Right cardiac atrium (tissue), 5 donors: Measurements from ENCODE around the gene WNT9B. TPM values are rescaled to one million over a fixed set of nuclear protein-coding genes. Genes with fewer than 3 reads are reported as not detected.

Source experiments
- ATAC-seq, 2 donors: fragments of 200-7000 bp; cut with Tn5 transposase; one replicate each; pipeline versions ENCODE4 v1.8.0 to v1.9.1; 2020; ENCODE audit warnings: moderate library complexity in 2 of 2, mild to moderate bottlenecking in 1 of 2
- DNase-seq, 3 donors: peaks; one replicate each; pipeline ENCODE4 v3.0.0-alpha.2; 2020
- H3K27ac ChIP-seq: one replicate; pipeline ENCODE4 v1.5.1; 2013; ENCODE audit warnings: mild to moderate bottlenecking, low read length, control low read depth, moderate library complexity
- H3K27me3 ChIP-seq: one replicate; pipeline ENCODE4 v1.6.1; 2013; ENCODE audit not compliant: control insufficient read depth, insufficient read depth
- H3K4me1 ChIP-seq: one replicate; pipeline ENCODE4 v1.6.1; 2013; ENCODE audit warnings: low read length; ENCODE audit not compliant: control insufficient read depth, insufficient read depth
- H3K4me3 ChIP-seq: one replicate; pipeline ENCODE4 v1.5.1; 2013; ENCODE audit warnings: low read length, control low read depth
- H3K9me3 ChIP-seq: one replicate; pipeline ENCODE4 v1.6.1; 2013; ENCODE audit warnings: low read length; ENCODE audit not compliant: control insufficient read depth
- WGBS: extraction: QIAGEN DNeasy Blood & Tissue Kit; methylation state at CpG from one replicate; pipeline ENCODE4 v1.1.7; 2013; 5-methylcytosine and 5-hydroxymethylcytosine counted together
- intact Hi-C, 4 donors: fragments of 100-400 bp; cut with DNase I; formaldehyde crosslinking; loops; one replicate each; pipeline versions ENCODE4 v1.11.0 to v1.14.0; 2022 to 2023
- polyA plus RNA-seq: library from polyadenylated mRNA; stranded (reverse); fragments of 200-250 nt; gene quantifications from one replicate; pipeline ENCODE4 v1.2.3, GENCODE V29; 2013
- total RNA-seq, 4 donors: library from RNA; stranded (reverse); fragmentation: NEBNext Ultra II Directional; extraction: Animal tissue kit (Norgen Biotek cat#: 25700); gene quantifications; one replicate each; pipeline ENCODE4 v1.2.1, GENCODE V29; 2021
- donor health status: healthy with polysubstance abuse.
- donor health status: DM: no; HTN: yes; CAD: no.
- donor health status: DM: no; HTN: no; CAD: no.
- donor health status: DM: no; HTN: yes; CAD: no; lungs with severe emphysema.
- donor health status: DM: yes; HTN: yes; CAD: no.

Gene WNT9B
- total and polyA plus RNA-seq, 5 donors = 0.61 to 20.7 (median 3.2) TPM

- no peak overlapping the region for H3K4me3 ChIP-seq
- H3K27ac ChIP-seq = no peak overlapping the region
- 65% methylated on average over 5 of the region's 5 CpGs for WGBS
- H3K4me1 ChIP-seq = no peaks in the 10 kb centered on the region
- no peak for ATAC-seq
- H3K27me3 ChIP-seq = no peaks in the 10 kb centered on the region
- intact Hi-C loops = no loop called here
- no peaks in the 10 kb centered on the region for H3K9me3 ChIP-seq
- DNase-seq = no peak
Measured at GRCh38 chr17:46859996-46860395, 8.6 kb downstream of the WNT9B start.

DNA sequence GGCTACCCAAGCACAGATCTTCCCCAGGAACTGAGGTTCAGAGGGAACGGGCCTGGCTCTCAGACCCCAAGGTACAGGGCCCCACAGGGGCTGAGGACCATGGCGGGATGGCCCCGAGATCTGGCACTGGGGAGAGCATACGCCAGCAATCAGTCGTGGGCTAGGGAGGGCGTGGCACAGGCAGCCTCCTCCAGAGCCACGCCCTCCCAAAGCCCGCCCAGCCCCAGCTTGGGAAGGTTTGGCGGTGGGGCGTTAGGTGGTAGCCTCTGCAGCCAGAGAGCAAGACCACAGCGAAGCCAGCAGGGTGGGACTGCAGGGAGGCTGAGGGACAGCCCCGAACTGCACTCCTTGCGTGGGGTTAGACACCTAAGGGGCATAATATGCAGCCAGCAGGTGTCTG is 11.6 kb downstream of the WNT9B start:
- WGBS = 28% methylated on average over 13 of the region's 13 CpGs
- no peak overlapping the region for H3K4me3 ChIP-seq
- H3K27me3 ChIP-seq = no peaks in the 10 kb centered on the region
- H3K9me3 ChIP-seq = no peaks in the 10 kb centered on the region
- no peak overlapping the region for H3K27ac ChIP-seq
- DNase-seq = no peak
- peak in 1 of 2 donors; percentile 34 for ATAC-seq
- H3K4me1 ChIP-seq = no peaks in the 10 kb centered on the region
- intact Hi-C loops = no loop called here

- ATAC-seq = no peak
- 83% methylated on average over 8 of the region's 8 CpGs for WGBS
- no peaks in the 10 kb centered on the region for H3K9me3 ChIP-seq
- no peak for DNase-seq
- H3K27me3 ChIP-seq = no peaks in the 10 kb centered on the region
- H3K4me1 ChIP-seq = no peaks in the 10 kb centered on the region
- intact Hi-C loops = no loop called here
- H3K27ac ChIP-seq = no peak overlapping the region
- H3K4me3 ChIP-seq = no peak overlapping the region
Measured at GRCh38 chr17:46863383-46864121, 12.2 kb downstream of the WNT9B start.

- ATAC-seq (no peak), DNase-seq (no peak)
- no peak overlapping the region for H3K4me3 ChIP-seq
- H3K27ac ChIP-seq = no peak overlapping the region
- WGBS = 19% methylated on average over 8 of the region's 8 CpGs
- intact Hi-C loops = loop anchor here in 1 of 4 donors (5.0 kb wide), 1 partner anchor 52 kb away; no protein-coding TSS in a partner anchor
- H3K27me3 ChIP-seq = no peaks in the 10 kb centered on the region
- H3K4me1 ChIP-seq = no peaks in the 10 kb centered on the region
- H3K9me3 ChIP-seq = no peaks in the 10 kb centered on the region
Measured at GRCh38 chr17:46865100-46865499, 13.7 kb downstream of the WNT9B start.

DNA sequence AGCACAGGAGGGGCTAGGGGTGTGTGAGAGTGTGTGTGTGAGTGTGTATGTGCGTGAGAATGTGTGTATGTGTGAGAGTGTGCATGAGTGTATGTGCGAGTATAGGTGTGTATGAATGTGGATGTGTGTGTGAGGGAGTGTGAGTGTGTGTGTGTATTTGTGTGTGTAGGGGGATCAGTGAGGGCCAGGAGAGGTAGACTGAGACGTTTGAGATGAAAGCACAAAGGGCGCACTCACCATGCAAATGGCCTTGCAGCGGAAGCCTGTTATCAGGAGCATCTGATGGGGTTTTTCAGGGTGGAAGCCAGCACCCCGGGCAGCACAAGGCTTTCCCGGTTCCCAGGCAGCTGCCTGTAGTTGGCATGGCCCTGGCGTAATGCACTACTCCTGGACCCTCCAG is 14.9 kb downstream of the WNT9B start:
- no peaks in the 10 kb centered on the region for H3K9me3 ChIP-seq
- H3K27me3 ChIP-seq = no peaks in the 10 kb centered on the region
- H3K27ac ChIP-seq = no peak overlapping the region
- no peak for DNase-seq
- no peak overlapping the region for H3K4me3 ChIP-seq
- H3K4me1 ChIP-seq = no peaks in the 10 kb centered on the region
- ATAC-seq = no peak
- 79% methylated on average over 8 of the region's 8 CpGs for WGBS
- intact Hi-C loops = loop anchor here in 1 of 4 donors (5.0 kb wide), 1 partner anchor 51 kb away; no protein-coding TSS in a partner anchor

GRCh38 chr17:46866747-46867146 is 15.4 kb downstream of the WNT9B start:
- H3K4me3 ChIP-seq = no peak overlapping the region
- intact Hi-C loops = loop anchor here in 1 of 4 donors (5.0 kb wide), 1 partner anchor 51 kb away; no protein-coding TSS in a partner anchor
- no peak for ATAC-seq
- no peaks in the 10 kb centered on the region for H3K4me1 ChIP-seq
- H3K9me3 ChIP-seq = no peaks in the 10 kb centered on the region
- no peaks in the 10 kb centered on the region for H3K27me3 ChIP-seq
- H3K27ac ChIP-seq = no peak overlapping the region
- no peak for DNase-seq

DNA sequence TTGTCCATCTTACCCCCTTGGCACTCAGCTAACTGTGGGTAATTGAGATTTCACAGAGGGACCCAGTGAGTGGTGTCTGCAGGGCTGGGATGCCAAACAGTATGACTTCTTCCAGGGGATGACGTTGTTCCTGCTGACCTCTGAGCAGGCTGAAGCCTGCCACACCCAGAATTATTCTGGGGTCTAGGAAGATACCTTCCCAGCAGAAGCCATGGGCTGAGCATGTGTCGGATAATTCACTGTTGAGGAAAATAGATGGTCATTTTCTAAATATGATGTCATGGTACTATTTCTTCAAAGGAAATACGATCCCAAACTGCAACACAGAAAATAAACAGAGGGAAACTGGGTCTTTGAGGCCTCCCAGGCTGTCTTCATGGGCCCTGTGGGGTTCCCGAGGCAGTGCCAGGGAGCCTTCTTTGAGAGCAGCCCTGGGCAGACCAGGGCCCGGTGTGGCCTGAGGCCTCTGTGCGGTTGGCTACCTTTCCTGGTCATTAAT is 17.4 kb downstream of the WNT9B start:
- no peak for DNase-seq
- peak in 1 of 2 donors; percentile 48 for ATAC-seq
- Histone ChIP-seq H3K4me3 (no peak overlapping the region), H3K27me3 (no peaks in the 10 kb centered on the region), H3K27ac (no peak overlapping the region), H3K9me3 (no peaks in the 10 kb centered on the region), H3K4me1 (no peaks in the 10 kb centered on the region)
- 67% methylated on average over 6 of the region's 6 CpGs for WGBS
- intact Hi-C loops = loop anchor here in 1 of 4 donors (5.0 kb wide), 1 partner anchor 49 kb away; no protein-coding TSS in a partner anchor

DNA sequence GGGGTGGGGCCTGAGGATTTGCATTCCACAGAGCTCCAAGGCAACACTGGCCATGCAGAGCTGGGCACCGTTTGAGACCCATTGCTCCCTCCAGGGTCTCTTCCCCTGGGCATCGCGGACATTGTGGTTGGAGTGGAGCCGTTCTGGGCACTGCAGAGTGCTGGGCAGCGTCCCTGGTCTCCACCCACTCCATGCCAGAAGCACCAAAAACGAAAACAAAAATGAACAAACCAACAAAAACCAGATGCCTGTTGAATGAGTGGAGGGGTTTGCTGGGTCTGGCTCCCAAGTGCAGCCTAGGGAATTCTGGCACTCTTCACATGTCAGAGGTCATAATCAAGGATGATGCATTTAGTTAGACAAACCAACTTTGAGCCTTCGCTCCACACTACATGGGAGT is 17.9 kb downstream of the WNT9B start:
- Histone ChIP-seq H3K9me3 (no peaks in the 10 kb centered on the region), H3K4me1 (no peaks in the 10 kb centered on the region), H3K27me3 (no peaks in the 10 kb centered on the region), H3K27ac (no peak overlapping the region), H3K4me3 (no peak overlapping the region)
- DNase-seq (no peak), ATAC-seq (no peak)
- intact Hi-C loops = loop anchor here in 1 of 4 donors (5.0 kb wide), 1 partner anchor 48 kb away; no protein-coding TSS in a partner anchor
- 81% methylated on average over 7 of the region's 7 CpGs for WGBS

- intact Hi-C loops = loop anchor here in 1 of 4 donors (5.0 kb wide), 1 partner anchor 47 kb away; no protein-coding TSS in a partner anchor
- peak; percentile 27 to 44 for ATAC-seq
- Histone ChIP-seq H3K9me3 (no peaks in the 10 kb centered on the region), H3K4me1 (no peaks in the 10 kb centered on the region), H3K27me3 (no peaks in the 10 kb centered on the region), H3K4me3 (no peak overlapping the region), H3K27ac (no peak overlapping the region)
- DNase-seq = no peak
- 78% methylated on average over 9 of the region's 9 CpGs for WGBS
Measured at GRCh38 chr17:46869975-46870803, 18.8 kb downstream of the WNT9B start.

DNA sequence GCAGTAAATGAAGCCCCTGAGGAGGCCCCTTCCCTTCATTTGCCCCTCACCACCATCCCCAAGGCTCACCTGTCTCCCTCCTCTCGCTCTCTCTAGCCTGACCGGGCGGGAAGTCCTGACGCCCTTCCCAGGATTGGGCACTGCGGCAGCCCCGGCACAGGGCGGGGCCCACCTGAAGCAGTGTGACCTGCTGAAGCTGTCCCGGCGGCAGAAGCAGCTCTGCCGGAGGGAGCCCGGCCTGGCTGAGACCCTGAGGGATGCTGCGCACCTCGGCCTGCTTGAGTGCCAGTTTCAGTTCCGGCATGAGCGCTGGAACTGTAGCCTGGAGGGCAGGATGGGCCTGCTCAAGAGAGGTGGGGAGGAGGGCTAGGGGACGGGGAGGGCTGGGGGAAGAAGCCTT is 21.0 kb downstream of the WNT9B start:
- Histone ChIP-seq H3K9me3 (no peaks in the 10 kb centered on the region), H3K27me3 (no peaks in the 10 kb centered on the region), H3K27ac (no peak overlapping the region), H3K4me1 (no peaks in the 10 kb centered on the region), H3K4me3 (no peak overlapping the region)
- ATAC-seq = no peak
- WGBS = 90% methylated on average over 16 of the region's 16 CpGs
- no peak for DNase-seq
- intact Hi-C loops = no loop called here
